Lower leg skin (tissue), 3 donors: ENCODE measurements around the gene ANO2.

Source experiments
- POLR2A ChIP-seq, 2 donors: fragments of 450-650 bp; IDR thresholded peaks; one replicate each; pipeline ENCODE4 v1.6.1; 2016 to 2017; ENCODE audit warnings: antibody characterized with exemption in 2 of 2, mild to moderate bottlenecking in 1 of 2, moderate library complexity in 1 of 2
- TF ChIP-seq, protein P1 (sequence below), 3 donors: fragments of 450-650 bp; IDR thresholded peaks; one replicate each; pipeline ENCODE4 v1.5.1; 2016; ENCODE audit warnings: antibody characterized with exemption in 3 of 3, mild to moderate bottlenecking in 3 of 3, moderate library complexity in 2 of 3

DNA sequence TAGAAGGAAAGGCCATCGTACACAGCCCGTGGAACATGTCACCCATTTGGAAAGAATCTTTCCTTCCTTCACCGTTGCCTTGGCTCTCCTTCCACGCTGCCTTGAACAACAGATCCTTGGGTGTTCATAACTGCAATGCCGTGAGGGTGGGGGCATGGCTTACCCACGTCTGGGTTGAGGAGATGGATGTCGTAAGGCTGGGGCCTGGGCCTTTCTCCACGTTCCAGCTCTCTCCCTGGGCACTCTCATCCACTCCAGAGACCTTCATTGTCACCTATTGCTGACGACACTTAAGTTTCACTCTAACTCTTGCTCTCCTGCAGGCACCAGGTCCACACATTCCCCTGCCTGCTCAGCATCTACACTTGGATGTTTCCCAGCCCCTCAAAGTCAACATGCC is 19.4 kb downstream of the ANO2 start:
- TF ChIP-seq, protein P1, sequence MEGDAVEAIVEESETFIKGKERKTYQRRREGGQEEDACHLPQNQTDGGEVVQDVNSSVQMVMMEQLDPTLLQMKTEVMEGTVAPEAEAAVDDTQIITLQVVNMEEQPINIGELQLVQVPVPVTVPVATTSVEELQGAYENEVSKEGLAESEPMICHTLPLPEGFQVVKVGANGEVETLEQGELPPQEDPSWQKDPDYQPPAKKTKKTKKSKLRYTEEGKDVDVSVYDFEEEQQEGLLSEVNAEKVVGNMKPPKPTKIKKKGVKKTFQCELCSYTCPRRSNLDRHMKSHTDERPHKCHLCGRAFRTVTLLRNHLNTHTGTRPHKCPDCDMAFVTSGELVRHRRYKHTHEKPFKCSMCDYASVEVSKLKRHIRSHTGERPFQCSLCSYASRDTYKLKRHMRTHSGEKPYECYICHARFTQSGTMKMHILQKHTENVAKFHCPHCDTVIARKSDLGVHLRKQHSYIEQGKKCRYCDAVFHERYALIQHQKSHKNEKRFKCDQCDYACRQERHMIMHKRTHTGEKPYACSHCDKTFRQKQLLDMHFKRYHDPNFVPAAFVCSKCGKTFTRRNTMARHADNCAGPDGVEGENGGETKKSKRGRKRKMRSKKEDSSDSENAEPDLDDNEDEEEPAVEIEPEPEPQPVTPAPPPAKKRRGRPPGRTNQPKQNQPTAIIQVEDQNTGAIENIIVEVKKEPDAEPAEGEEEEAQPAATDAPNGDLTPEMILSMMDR (IDR thresholded peaks at IDR 0.05): no peak
- TF ChIP-seq POLR2A (IDR thresholded peaks at IDR 0.05): no peak
